Hematopoietic multipotent progenitor cell treated with erythropoietin and hydrocortisone succinate and interleukin-3 and kit ligand, for 6 days (in vitro differentiated cells): ENCODE results near the gene ANXA2.
"Not testable (repeated sequence)": the region's sequence is repeated elsewhere in the genome, so short reads cannot be mapped to it uniquely, and the experiment has no call there.

Experiments used
- DNase-seq: peaks from one replicate; pipeline ENCODE4 v3.0.0-alpha.2; 2015

Gene ANXA2

GRCh38 chr15:60338810-60339209 lies 59.0 kb downstream of the ANXA2 start:
- DNase-seq = no peak

- DNase-seq = no peak
These were observed 60.7 kb downstream of the ANXA2 start for GRCh38 chr15:60337076-60337475.

DNA sequence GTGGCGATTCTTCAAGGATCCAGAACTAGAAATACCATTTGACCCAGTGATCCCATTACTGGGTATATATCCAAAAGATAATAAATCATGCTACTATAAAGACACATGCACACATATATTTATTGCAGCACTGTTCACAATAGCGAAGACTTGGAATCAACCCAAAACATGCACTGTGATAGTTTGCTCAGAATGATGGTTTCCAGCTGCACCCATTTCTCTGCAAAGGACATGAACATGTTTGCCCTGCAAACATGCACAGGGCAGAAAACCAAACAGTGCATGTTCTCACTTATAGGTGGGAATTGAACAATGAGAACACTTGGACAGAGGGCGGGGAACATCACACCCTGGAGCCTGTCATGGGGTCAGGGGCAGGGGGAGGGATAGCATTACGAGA lies 62.5 kb downstream of the ANXA2 start:
- not testable (repeated sequence) for DNase-seq

- peak; percentile 64 for DNase-seq
These were observed 68.8 kb downstream of the ANXA2 start for GRCh38 chr15:60328852-60329443.

DNA sequence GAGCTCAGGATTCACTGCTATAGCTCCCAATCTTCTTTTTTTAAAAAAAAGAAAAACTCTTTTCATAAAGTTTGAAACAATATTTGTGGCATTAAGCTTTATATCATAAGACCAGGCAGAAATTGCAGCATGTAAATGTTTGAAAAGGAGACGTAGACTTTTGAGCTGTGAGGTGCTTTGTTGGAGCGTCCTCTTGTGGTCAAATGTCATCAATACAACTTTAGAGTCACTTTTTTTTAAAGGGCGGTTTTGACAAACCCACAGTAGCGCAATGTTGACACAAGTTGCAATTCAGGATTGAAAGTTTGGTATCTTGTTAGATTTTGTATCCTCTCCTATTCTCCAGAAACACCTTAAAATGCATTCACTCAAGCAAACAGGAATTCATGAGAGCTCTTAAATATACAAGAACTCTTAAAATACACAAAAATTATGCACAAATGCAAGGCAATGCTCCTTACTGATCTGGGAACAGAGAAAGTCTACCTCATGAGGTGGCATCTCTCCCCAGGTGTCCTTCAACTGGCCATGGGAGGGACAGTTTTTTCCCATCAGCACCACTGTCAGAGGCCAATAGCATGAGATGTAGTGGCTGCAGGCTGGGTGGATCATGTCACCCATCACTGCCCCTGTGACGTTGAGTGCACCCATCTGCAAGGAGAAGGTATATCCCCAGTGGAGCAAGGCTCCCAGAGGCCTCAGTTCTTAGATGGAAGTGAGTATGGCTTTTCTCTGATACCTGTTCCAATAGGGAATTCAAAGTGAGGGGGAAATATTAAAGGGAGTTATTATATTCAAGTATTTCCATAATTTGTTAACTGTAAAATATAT lies 70.7 kb downstream of the ANXA2 start:
- DNase-seq = peak; percentile 76

GRCh38 chr15:60326343-60326742 lies 71.4 kb downstream of the ANXA2 start:
- DNase-seq = no peak

DNA sequence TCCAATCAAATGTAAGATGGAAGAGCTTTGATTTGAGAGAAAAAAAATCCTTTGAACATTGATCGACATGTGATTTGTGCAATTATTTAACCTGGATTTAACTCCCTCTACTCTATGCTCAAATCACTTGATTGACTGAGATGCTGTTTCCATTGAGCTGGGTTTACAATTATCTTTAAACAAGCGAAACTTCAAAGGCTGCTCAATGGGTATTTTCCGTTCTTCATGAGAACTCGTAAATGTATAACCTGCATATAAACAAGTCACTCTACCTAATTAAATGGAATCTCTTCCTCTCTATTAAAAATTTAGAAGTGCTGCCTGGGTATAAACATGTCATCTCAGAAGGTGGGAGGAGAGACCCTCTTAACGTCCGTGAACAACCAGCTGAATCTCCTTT lies 71.9 kb downstream of the ANXA2 start:
- no peak for DNase-seq

DNA sequence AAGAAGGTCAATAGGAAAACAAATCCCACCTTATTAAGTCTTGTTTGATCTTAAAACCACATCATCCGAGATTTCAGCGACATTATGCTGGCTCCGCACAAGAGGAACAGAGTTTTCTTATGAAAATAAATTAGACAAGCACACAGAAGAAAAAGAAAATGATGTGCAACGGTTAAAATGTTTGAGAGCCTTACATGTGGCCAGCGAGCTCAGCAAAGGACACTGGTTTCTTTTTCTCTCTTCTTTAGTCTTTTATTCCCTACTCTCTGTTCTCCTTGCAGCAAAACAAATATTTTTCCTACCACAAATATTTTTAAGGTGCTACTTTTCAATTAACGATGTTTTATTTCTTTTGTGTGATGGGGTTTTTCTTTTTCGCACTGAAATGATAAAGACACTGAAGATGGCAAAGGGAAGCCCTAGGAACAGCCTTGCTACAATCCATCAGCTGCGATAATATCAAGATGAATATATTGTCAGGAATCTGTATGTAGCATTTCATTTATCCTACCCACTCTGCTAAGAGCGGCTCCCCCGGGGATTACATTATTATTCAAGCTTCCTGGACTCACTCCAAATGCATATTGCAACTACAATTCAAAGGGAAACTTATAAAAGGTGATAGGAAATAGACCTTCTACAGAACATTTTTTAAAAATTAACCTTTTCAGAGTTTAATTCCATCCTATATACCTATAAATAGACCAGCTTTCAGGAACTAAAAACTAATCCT lies 72.9 kb downstream of the ANXA2 start:
- no peak for DNase-seq

- no peak for DNase-seq
These were observed 74.5 kb downstream of the ANXA2 start for GRCh38 chr15:60323322-60323721.

DNA sequence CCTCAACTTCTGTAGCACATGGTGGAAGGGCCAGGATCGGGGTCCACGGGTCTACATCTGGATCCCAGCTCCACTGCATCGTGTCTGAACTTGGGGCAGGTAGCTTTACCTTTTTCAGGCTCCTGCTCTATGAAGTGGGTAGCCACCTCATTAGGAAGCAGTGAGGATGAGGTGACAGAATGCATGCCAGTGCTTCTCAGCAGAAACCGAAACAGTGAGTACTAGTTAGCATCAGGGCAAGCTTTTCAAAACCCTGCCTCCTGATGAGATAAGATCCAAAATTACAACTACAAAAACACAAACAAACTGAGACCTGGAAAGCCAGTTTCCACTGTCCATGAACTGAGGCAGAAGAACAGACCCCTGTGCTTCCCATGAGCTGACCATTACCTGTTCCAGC lies 77.4 kb downstream of the ANXA2 start:
- DNase-seq = no peak

DNA sequence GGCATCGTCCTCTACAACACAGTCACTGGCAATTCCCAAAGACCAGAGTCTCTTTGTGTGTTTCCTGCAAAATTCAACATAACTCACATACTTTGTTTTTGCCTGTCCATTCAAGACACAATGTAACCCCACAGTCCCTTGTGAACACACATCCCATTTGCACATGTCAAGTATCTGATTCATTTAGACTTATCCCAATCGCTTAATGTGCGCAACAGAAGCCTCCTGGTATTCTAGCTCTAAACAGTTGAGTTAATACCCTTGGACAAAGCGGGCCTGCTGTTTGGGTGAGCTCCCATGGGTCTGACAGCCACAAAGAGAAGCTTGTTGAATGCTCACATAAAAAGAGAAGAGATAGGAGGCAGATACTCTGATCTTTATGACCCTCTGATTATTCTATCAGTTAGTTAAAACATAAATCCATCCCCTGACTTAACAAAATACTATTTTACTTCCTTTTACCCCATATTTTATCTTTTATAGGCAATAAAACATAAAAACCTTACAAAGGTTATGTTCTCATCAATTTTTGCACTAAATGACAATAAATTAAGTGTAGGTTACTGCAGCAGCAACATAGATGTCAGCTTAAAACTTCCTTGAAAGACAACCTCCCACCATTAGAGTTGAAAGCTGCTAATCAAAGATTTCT lies 79.4 kb downstream of the ANXA2 start:
- no peak for DNase-seq

DNA sequence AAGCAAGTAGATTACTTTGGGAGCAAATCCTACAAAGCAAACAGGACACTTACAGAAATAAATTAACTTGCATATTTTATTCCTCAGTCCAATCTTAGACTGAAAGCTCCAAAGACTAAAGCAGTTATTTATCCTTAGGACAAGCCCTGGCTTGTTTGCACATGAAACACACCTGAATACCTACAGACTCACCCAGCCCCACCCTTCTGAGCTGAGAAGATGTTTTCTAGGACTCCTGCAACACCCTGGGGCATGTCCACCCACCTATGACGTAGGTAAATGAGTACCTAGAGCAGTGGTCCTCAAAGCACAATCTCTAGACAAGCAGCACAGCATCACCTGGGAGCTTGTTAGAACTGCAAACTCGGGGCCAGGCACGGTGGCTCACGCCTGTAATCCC lies 80.8 kb downstream of the ANXA2 start:
- DNase-seq = no peak

- DNase-seq = no peak
These were observed 81.9 kb downstream of the ANXA2 start for GRCh38 chr15:60315878-60316277.

DNA sequence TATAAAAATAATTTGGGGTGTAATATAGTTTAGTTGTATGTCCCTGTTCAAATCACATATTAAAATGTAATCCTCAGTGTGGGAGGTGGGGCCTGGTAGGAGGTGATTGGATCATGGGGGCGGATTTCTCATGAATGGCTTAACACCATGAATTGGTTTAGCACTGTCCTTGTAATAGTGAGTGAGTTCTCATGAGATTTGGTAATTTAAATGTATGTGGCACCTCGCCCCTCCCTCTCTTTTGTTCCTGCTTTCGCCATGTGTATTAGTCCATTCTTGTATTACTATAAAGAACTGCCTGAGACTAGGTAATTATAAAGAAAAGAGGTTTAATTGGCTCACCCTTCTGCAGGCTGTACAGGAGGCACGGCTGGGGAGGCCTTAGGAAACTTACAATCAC lies 83.9 kb downstream of the ANXA2 start:
- DNase-seq = no peak

GRCh38 chr15:60307034-60307433 lies 90.8 kb downstream of the ANXA2 start:
- DNase-seq = no peak

DNA sequence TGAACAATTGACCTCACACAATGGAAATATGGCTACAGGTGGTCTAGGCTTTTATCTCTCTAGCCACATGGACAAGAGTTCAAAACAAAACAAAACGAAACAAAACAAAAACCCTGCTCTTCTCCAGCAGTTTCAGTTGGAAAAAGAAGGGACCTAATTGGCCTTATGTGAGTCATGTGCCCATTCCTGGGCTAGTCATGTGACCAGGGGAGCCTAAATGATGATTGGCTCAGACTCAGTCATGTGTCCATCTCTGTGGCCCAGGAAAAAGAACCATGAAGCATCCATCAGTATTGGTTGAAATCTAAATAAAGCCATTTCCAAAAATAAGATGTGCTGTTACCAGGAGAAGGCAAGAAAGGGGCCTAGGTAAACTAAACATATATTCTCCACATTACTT lies 96.8 kb downstream of the ANXA2 start:
- DNase-seq = no peak

GRCh38 chr15:60299452-60300047 lies 98.2 kb downstream of the ANXA2 start:
- peak; percentile 4 for DNase-seq
